ENCODE data around the gene HBD. TPM values are rescaled to one million over a fixed set of nuclear protein-coding genes. Genes with fewer than 3 reads are reported as not detected.
"Not testable (repeated sequence)": the region's sequence is repeated elsewhere in the genome, so short reads cannot be mapped to it uniquely, and the experiment has no call there.

HBD gene
- total RNA-seq, 4 donors from 2014 or later: 1.1 to 3.2 TPM; not detected in 2

DNA sequence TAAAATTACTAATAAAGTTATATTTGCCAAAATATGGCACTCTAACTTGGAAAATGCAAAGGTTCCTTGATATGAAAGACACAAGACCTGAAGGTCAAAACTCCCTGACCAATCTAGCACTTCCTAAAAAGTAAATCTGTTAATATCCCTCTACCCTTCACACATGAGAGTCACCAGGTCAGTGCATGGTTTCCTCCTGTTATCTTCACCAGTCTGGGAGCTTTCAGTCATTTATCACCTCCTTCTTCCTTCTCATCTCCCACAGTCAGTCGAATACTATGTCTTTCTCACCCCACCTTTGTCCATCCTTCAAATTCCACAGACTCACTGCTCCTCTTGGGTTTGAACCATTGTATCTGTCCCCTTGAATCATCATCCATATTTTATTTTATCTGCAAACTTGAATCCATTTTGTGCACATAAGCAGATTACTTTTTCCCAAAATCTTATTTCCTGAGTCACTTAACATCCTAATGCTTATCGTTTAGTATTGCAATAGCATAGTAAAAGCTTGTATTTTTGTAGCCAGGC, 32.8 kb upstream of the HBD start:
- DNase-seq (ENCODE audit: low spot score) (no peak), ATAC-seq (ENCODE audit: low FRiP score) (no peak)
- TF ChIP-seq, protein P1, sequence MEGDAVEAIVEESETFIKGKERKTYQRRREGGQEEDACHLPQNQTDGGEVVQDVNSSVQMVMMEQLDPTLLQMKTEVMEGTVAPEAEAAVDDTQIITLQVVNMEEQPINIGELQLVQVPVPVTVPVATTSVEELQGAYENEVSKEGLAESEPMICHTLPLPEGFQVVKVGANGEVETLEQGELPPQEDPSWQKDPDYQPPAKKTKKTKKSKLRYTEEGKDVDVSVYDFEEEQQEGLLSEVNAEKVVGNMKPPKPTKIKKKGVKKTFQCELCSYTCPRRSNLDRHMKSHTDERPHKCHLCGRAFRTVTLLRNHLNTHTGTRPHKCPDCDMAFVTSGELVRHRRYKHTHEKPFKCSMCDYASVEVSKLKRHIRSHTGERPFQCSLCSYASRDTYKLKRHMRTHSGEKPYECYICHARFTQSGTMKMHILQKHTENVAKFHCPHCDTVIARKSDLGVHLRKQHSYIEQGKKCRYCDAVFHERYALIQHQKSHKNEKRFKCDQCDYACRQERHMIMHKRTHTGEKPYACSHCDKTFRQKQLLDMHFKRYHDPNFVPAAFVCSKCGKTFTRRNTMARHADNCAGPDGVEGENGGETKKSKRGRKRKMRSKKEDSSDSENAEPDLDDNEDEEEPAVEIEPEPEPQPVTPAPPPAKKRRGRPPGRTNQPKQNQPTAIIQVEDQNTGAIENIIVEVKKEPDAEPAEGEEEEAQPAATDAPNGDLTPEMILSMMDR (IDR thresholded peaks at IDR 0.05): no peak

DNA sequence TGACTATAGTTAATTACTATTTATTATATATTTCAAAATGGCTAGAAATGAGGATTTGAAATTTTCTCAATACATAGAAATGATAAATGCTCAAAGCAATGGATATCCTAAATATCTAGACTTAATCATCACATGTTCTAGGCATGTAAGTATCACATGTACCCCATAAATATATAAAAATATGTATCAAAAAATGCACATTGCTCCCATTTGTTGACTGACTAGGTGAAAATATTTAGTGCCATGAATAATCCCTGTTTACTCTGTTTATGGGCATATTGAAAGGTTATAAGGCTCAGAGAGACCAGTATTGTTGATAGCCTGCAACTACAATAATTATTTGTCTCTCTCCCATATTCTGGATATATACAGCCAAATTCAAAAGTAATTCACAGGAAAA, 32.3 kb upstream of the HBD start:
- ATAC-seq (ENCODE audit: low FRiP score) (no peak), DNase-seq (ENCODE audit: low spot score) (no peak)
- TF ChIP-seq, protein P1 (IDR thresholded peaks at IDR 0.05): no peak

DNA sequence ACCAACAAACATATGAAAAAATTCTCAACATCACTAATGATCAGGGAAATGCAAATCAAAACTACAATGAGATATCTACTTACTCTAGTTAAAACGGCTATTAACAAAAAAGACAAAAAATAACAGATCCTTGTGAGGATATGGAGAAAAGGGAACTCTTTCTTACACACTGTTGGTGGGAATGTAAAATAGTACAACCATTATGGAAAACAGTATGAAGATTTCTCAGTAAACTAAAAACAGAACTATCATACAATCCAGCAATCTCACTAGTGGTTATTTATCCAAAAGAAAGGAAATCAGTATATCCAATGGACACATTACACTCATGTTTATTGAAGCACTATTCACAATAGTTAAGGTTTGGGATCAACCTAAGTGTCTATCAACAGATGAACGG, 31.5 kb upstream of the HBD start:
- TF ChIP-seq, protein P1 (IDR thresholded peaks at IDR 0.05): no peak
- DNase-seq (ENCODE audit: low spot score): no peak
- ATAC-seq (ENCODE audit: low FRiP score): no peak

DNA sequence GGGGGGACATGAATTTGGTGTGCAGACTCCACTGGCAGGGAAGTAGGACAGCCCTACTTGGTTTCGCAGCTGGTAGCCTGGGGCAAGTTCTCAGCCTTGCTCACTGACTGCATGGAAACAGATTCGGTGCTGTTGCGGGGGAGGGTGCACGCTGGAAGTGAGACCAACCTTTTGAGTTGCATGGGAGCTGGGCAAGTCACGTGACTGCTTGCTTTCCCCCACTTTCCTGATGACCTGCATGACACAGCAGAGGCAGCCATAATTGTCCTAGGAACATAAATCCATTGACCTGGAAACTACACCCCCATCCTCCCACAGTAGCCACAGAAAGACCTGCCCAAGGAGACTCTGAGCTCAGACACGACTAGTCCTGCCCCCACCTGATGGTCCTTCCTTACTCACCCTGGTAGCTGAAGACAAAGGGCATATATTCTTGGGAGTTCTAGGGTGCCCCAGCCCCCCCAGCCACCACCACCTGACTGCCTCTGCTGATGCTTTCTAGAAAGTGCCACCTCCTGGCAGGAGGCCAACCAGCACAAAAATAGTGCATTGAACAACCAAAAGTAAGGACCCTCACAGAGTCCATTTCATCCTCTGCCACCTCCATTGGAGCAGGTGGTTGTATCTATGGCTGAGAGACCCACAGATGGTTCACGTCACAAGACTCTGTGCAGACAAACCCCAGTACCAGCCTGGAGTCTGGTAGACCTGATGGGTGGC, 24.4 kb upstream of the HBD start:
- TF ChIP-seq, protein P1 (IDR thresholded peaks at IDR 0.05): no peak
- DNase-seq (ENCODE audit: low spot score) (no peak), ATAC-seq (ENCODE audit: low FRiP score) (no peak)

DNA sequence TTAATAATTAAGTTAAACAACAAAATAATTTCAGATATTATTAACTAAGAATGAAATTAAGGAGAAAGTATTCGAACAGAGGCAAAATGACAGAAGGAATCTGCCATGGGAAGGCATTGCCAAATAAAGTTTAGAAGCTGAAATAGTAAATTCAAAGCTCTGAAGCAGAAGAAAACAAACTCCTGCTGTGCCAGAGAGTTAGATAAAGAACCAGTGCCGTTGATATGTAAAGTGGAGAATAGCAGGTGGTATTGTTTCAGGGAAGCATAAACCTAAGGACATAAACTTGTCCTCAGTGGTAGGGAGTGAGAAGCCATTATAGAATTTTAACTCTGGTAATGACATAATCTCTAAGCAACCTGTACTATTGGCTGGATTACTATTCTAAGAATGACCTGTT, 23.0 kb upstream of the HBD start:
- DNase-seq (ENCODE audit: low spot score) (no peak), ATAC-seq (ENCODE audit: low FRiP score) (no peak)
- TF ChIP-seq, protein P1 (IDR thresholded peaks at IDR 0.05): no peak

DNA sequence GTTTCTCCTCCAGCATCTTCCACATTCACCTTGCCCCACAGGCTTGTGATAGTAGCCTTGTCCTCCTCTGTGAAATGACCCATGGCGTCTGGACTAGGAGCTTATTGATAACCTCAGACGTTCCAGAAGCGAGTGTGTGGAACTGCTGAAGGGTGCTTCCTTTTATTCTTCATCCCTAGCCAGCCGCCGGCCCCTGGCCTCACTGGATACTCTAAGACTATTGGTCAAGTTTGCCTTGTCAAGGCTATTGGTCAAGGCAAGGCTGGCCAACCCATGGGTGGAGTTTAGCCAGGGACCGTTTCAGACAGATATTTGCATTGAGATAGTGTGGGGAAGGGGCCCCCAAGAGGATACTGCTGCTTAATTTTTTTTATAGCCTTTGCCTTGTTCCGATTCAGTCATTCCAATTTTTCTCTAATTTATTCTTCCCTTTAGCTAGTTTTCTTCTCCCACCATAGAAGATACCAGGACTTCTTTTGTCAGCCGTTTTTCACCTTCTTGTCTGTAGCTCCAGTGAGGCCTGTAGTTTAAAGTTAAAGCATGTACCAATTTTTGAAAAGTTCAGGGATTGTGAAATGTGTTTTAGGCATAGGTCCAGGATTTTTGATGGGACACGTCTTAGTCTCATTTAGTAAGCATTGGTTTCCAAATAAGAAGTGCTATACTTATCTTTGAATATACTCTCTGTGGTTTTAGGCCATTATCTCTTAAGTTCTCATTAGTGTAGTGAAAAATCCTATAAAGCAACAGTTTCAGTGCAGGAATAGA, 20.5 kb upstream of the HBD start, which contains the start of gene HBG2:
TSS of gene HBG2 (minus strand) at position 136 of the 768 bp plus-strand sequence. CDS start at position 83, 53 bp downstream.
- not testable (repeated sequence) for ATAC-seq (ENCODE audit: low FRiP score); DNase-seq (ENCODE audit: low spot score)

DNA sequence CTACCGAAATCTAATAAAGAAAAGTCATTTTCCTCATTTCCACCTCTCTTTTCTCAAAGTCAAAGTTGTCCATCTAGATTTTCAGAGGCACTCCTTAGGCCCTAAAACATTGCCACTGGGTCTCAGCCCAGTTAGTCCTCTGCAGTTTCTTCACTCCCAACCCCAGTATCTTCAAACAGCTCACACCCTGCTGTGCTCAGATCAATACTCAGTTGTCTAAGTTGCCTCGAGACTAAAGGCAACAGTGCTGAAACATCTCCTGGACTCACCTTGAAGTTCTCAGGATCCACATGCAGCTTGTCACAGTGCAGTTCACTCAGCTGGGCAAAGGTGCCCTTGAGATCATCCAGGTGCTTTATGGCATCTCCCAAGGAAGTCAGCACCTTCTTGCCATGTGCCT, 19.7 kb upstream of the HBD start:
- DNase-seq (ENCODE audit: low spot score); ATAC-seq (ENCODE audit: low FRiP score): not testable (repeated sequence)

DNA sequence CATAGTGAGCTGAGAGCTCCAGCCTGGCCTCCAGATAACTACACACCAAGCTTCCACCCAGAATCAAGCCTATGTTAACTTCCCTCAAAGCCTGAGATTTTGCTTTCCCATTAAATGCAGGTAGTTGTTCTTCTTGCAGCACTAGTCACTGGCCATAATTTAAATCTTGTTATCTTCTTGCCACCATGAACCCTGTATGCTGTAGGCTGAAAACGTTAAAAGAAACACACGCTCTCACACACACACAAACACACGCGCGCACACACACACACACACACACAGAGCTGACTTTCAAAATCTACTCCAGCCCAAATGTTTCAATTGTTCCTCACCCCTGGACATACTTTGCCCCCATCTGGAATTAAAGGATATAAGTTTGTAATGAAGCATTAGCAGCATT, 19.2 kb upstream of the HBD start:
- not testable (repeated sequence) for ATAC-seq (ENCODE audit: low FRiP score); DNase-seq (ENCODE audit: low spot score)
